Hematopoietic multipotent progenitor cell treated with erythropoietin and hydrocortisone succinate and interleukin-3 and kit ligand, for 8 days (in vitro differentiated cells): ENCODE measurements around the gene C1QL1.

Source experiments
- DNase-seq: peaks from one replicate; pipeline ENCODE4 v3.0.0-alpha.2; 2015

The C1QL1 gene

DNA sequence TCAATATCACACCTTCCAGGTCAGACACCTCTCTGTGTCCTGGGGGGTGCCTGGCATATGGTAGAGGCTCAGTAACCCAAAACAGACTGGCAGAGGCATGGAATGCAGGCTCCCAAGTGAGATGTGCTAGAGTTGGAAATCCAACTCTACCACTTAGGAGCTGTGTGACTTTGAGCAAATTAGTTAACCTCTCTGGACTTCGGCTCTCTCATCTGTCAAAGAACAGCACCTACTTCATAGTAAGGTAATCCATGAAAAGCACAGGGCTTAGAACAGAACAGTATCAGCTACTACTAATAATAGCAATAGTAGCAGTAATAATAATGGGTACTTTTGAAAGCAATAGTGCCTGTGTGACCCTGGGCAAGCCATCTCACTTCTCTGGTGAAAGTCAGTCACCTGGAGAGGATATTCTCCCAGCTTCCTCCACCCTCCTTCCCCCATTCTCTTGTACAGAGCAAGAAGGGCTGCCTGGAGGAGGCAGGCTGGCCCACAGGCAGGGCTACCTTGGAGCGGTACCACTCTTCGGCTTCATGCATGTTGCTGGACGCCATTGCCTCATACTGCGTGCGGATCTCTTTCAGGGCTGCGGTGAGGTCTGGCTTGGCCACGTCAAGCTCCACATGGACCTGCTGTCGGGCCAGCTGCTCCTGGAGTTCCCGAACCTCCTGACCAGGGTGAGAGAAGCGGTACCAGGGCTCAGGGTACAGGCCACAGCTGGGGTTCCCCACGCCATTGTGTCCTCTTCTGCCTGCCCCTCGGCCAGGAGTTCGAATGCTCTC is 55.1 kb downstream of the C1QL1 start:
- no peak for DNase-seq

DNA sequence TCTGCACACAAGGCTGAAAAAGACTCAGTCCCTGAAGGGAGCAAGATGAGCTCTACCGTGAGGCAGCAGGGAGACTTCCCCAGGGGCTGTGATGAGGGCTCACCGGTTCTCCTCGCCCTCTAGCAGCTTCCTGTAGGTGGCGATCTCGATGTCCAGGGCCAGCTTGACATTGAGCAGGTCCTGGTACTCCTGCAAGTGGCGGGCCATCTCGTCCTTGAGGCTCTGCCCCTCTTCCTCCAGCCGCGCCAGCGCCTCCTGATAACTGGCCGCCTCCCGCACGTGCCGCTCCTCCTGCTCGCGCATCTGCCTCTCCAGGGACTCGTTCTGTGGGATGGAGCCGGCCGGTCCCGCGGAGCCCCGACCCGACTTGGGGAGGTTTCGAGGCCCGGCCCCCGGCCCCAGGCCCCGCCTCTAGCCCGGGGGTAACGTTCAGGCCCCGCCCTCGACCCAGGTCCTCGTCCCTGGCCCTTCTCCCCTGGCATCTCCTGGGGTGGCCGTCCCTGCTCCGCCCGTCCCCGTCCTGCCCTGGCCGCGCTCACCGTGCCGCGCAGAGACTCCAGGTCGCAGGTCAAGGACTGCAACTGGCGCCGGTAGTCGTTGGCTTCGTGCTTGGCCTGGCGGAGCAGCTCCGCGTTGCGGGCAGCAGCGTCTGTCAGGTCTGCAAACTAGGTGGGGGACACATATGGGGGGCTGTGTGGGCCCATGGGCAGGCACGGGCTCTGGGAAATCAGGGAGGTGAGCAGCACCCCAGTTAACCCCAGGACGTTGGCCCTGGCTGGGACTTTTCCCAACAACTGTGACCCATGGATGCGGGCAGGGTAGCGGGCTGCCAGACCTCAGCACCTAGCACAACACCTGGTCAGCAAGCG is 56.7 kb downstream of the C1QL1 start:
- DNase-seq: peak; percentile 68

- DNase-seq: no peak
Measured at GRCh38 chr17:44910231-44911106, 57.6 kb downstream of the C1QL1 start.
